Osteocyte (in vitro differentiated cells): ENCODE measurements around the gene SYT9. TPM values are rescaled to one million over a fixed set of nuclear protein-coding genes. Genes with fewer than 3 reads are reported as not detected.

ENCODE experiments used
- DNase-seq: peaks from one replicate; pipeline ENCODE4 v3.0.0; 2021; ENCODE audit warnings: mixed read lengths; ENCODE audit not compliant: unreplicated experiment; ENCODE audit errors: extremely low spot score
- H3K27ac Mint-ChIP-seq: one replicate; pipeline ENCODE4 v1.8.0; 2021; ENCODE audit warnings: mild to moderate bottlenecking, mixed read lengths; ENCODE audit not compliant: unreplicated experiment
- H3K27me3 Mint-ChIP-seq: one replicate; pipeline ENCODE4 v1.8.0; 2021; ENCODE audit warnings: mixed read lengths; ENCODE audit not compliant: unreplicated experiment
- H3K36me3 Mint-ChIP-seq: one replicate; pipeline ENCODE4 v1.8.0; 2021; ENCODE audit warnings: mixed read lengths; ENCODE audit not compliant: unreplicated experiment
- H3K4me1 Mint-ChIP-seq: one replicate; pipeline ENCODE4 v1.8.0; 2021; ENCODE audit warnings: mixed read lengths; ENCODE audit not compliant: unreplicated experiment
- H3K4me3 Mint-ChIP-seq: one replicate; pipeline ENCODE4 v1.8.0; 2021; ENCODE audit warnings: mild to moderate bottlenecking, moderate library complexity, mixed read lengths; ENCODE audit not compliant: unreplicated experiment
- H3K9me3 Mint-ChIP-seq: one replicate; pipeline ENCODE4 v1.8.0; 2021; ENCODE audit warnings: mixed read lengths; ENCODE audit not compliant: unreplicated experiment
- total RNA-seq: library from RNA; stranded (reverse); gene quantifications from 2 replicates; pipeline ENCODE4 v1.2.1, GENCODE V29; 2021
- TF ChIP-seq, protein P1 (sequence below): fragments of 200-600 bp; sonication (generic); IDR thresholded peaks from 2 replicates; pipeline ENCODE4 v1.5.0; 2021; ENCODE audit warnings: antibody characterized with exemption, mild to moderate bottlenecking, moderate library complexity

The SYT9 gene
- total RNA-seq, 1 donor from 2014 or later, result 0.40 TPM

DNA sequence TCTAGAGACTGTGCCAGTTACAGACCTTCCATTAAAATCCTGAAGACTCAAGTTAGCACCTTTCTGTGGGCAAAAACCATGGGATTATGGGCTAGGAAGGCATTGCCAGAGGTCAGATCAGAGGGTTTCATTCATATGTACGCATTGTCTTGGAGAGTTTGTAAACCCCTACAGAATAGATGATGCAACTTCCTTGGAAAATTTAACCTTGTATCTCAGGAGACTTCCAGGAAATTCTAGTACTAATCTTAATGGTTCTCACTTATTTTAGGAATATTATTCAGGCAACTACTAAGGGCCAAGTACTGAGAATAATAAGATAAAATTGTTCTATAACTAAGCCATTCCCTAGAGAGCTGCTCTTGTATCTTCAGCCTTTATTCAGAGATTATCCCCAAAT lies 240.5 kb downstream of the SYT9 start:
- no peak for DNase-seq
- H3K27ac Mint-ChIP-seq, result no peak overlapping the region
- H3K4me1 Mint-ChIP-seq, result peaks cover 16% of the 10 kb centered on the region
- H3K4me3 Mint-ChIP-seq, result no peak overlapping the region
- H3K27me3 Mint-ChIP-seq, result no peaks in the 10 kb centered on the region
- peaks cover 38% of the 10 kb centered on the region for H3K36me3 Mint-ChIP-seq
- H3K9me3 Mint-ChIP-seq, result no peaks in the 10 kb centered on the region
- TF ChIP-seq, protein P1, sequence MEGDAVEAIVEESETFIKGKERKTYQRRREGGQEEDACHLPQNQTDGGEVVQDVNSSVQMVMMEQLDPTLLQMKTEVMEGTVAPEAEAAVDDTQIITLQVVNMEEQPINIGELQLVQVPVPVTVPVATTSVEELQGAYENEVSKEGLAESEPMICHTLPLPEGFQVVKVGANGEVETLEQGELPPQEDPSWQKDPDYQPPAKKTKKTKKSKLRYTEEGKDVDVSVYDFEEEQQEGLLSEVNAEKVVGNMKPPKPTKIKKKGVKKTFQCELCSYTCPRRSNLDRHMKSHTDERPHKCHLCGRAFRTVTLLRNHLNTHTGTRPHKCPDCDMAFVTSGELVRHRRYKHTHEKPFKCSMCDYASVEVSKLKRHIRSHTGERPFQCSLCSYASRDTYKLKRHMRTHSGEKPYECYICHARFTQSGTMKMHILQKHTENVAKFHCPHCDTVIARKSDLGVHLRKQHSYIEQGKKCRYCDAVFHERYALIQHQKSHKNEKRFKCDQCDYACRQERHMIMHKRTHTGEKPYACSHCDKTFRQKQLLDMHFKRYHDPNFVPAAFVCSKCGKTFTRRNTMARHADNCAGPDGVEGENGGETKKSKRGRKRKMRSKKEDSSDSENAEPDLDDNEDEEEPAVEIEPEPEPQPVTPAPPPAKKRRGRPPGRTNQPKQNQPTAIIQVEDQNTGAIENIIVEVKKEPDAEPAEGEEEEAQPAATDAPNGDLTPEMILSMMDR, result no peak

DNA sequence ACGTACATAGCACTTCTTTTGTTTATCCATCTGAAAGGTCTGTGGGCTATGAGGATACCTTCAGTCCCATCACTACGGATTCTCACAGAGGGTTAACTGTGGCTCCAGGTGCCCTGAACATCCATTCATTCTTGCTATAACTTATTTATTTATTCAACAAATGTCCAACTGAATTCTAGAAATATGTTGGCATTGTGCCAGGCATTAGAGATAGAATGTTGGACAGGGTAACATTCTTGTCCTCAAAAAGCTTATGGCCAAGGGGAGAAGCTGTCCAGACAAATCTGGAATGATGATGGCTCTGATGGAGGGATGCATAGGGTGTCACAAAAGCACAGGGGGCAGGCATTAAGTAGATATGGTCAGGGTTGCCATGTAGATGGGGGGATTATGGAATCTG lies 242.0 kb downstream of the SYT9 start:
- peaks cover 14% of the 10 kb centered on the region for H3K4me1 Mint-ChIP-seq
- peaks cover 31% of the 10 kb centered on the region for H3K36me3 Mint-ChIP-seq
- H3K27me3 Mint-ChIP-seq, result no peaks in the 10 kb centered on the region
- no peak overlapping the region for H3K27ac Mint-ChIP-seq
- no peak for DNase-seq
- no peaks in the 10 kb centered on the region for H3K9me3 Mint-ChIP-seq
- TF ChIP-seq, protein P1, result no peak
- no peak overlapping the region for H3K4me3 Mint-ChIP-seq

DNA sequence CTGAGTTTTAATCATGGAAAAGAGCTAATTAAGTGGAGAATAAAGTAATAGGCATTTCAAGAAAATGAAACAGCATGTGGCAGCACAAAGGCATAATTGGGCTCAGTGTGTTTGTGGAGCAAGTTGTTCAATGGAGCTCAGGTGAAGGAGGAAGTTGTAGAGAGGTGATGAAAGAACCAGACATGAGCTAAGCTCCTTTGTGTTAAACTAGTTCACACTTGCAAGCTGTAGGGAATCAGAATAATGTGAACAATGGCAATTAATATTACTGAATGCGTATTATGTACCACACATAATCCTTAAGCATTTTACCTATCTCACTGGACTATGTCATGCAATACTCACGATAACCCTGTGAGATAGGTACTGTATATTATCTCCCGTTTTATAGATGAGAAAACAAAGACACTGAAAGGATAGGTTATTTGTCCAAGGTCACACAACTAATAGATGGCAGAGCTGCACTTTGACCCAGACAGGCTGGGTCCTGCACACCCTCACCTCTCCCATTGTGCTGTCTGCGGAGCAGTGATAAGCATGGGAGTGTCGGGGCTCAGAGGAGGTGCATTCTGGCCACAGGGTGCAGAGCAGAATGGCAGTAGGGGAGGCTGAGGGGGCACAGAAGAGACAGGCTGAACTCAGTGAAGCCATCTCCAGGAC lies 242.5 kb downstream of the SYT9 start:
- Mint-ChIP-seq H3K4me3 (no peak overlapping the region), H3K9me3 (no peaks in the 10 kb centered on the region), H3K27ac (no peak overlapping the region), H3K4me1 (peaks cover 14% of the 10 kb centered on the region), H3K27me3 (no peaks in the 10 kb centered on the region), H3K36me3 (peaks cover 26% of the 10 kb centered on the region)
- TF ChIP-seq, protein P1, result no peak
- no peak for DNase-seq

DNA sequence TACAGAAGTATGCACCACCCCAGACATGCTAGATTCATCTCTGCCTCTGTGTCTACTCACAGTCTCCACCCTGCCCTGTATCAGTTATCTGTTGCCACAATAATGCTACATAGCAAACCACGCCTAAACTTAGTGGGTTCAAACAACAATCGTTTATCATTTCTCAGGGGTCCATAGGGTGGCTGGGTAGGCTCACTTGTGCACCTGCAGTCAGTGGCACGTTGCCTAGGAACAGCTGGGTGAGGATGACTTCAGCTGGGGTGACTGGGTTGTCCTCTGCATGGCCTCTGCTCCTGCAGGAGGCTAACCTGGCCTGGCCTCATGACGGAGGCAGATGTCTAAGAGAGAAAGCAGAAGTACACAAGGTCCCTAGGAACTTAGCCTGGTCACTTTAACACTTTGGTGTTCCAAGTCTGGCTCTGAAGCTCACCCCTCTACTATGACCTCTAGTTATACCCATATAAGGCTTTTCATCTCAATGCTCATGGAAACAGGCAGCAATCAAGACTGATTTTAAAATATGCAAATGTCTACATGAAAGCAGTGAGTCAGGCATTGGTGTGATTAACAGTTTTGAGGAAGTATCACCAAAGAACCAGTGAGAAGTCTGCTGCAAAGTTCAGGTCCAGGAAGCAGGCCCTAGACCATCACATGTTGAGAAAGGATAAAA lies 244.3 kb downstream of the SYT9 start:
- TF ChIP-seq, protein P1, result no peak
- H3K9me3 Mint-ChIP-seq, result no peaks in the 10 kb centered on the region

DNA sequence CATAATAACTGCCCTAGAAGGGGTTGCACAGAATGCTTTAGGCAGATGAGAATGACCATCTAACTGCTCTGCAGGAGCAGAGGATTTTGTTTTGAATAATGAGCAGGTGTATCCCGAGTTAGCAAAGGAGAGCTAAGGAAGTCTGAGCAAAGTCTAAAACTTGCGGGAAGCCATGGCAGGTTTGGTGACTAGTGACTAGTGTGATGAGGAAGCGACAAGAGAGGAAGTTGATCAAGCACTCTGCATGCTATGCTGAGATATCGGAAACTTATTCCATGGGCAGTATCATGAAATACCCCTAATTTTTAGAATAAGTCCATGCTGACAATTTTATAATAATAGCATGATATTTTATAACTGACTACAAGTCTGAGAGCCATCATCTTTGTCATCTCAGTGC lies 246.5 kb downstream of the SYT9 start:
- H3K27me3 Mint-ChIP-seq, result no peaks in the 10 kb centered on the region
- H3K4me1 Mint-ChIP-seq, result no peaks in the 10 kb centered on the region
- peaks cover 12% of the 10 kb centered on the region for H3K36me3 Mint-ChIP-seq
- H3K4me3 Mint-ChIP-seq, result no peak overlapping the region
- DNase-seq, result no peak
- no peaks in the 10 kb centered on the region for H3K9me3 Mint-ChIP-seq
- TF ChIP-seq, protein P1, result no peak
- no peak overlapping the region for H3K27ac Mint-ChIP-seq

More for the DNA sequence above, 244.3 kb downstream of the SYT9 start:
- Mint-ChIP-seq H3K27me3 (no peaks in the 10 kb centered on the region), H3K4me3 (no peak overlapping the region), H3K4me1 (peaks cover 2% of the 10 kb centered on the region), H3K27ac (no peak overlapping the region), H3K36me3 (peaks cover 21% of the 10 kb centered on the region)
- no peak for DNase-seq
